Measurements from ENCODE around the gene THEM4. TPM values are rescaled to one million over a fixed set of nuclear protein-coding genes. Genes with fewer than 3 reads are reported as not detected.

The THEM4 gene
- total and polyA plus RNA-seq, 3 experiments from 2014 or later = 31.4 to 77.0 (median 31.7) TPM

GRCh38 chr1:151939779-151940178 is 30.5 kb upstream of the THEM4 start:
- DNase-seq = no peak

GRCh38 chr1:151939141-151939540 is 29.8 kb upstream of the THEM4 start:
- Mint-ChIP-seq H3K9me3 (no peaks in the 10 kb centered on the region), H3K27me3 (peaks cover 4 to 5% of the 10 kb centered on the region in 2 donors), H3K4me3 (no peak overlapping the region), H3K4me1 (peaks cover 15 to 26% (median 17%) of the 10 kb centered on the region in 3 donors), H3K36me3 (no peaks in the 10 kb centered on the region), H3K27ac (peak overlapping the region in 1 of 8 donors; percentile 5)
- Histone ChIP-seq H3K36me3 (ENCODE audit: insufficient read depth, low read length) (no peaks in the 10 kb centered on the region), H3K27ac (ENCODE audit: low read depth, low read length) (no peak overlapping the region), H3K4me1 (ENCODE audit: insufficient read depth, low read length) (peaks cover 2% of the 10 kb centered on the region), H3K27me3 (ENCODE audit: insufficient read depth, low read length, poor library complexity, severe bottlenecking) (no peaks in the 10 kb centered on the region), H3K4me3 (ENCODE audit: low read length) (no peak overlapping the region), H3K9me3 (ENCODE audit: low read length) (no peaks in the 10 kb centered on the region)
- DNase-seq = no peak
- POLR2A ChIA-PET = no interaction called here
- CTCF ChIA-PET = interaction anchor here (1.6 to 11.7 kb wide), 3 partner anchors 29 to 62 kb away, joined by 4 to 153 read pairs (median 12); no protein-coding TSS in a partner anchor

More at GRCh38 chr1:151939779-151940178, 30.5 kb upstream of the THEM4 start:
- Mint-ChIP-seq H3K4me1 (peaks cover 20 to 31% (median 22%) of the 10 kb centered on the region in 3 donors), H3K36me3 (no peaks in the 10 kb centered on the region), H3K4me3 (no peak overlapping the region), H3K9me3 (no peaks in the 10 kb centered on the region), H3K27ac (peak overlapping the region in 1 of 8 donors; percentile 27), H3K27me3 (peaks cover 4 to 5% of the 10 kb centered on the region in 2 donors)
- Histone ChIP-seq H3K9me3 (ENCODE audit: low read length) (no peaks in the 10 kb centered on the region), H3K4me1 (ENCODE audit: insufficient read depth, low read length) (peaks cover 8% of the 10 kb centered on the region), H3K27ac (ENCODE audit: low read depth, low read length) (no peak overlapping the region), H3K36me3 (ENCODE audit: insufficient read depth, low read length) (no peaks in the 10 kb centered on the region), H3K27me3 (ENCODE audit: insufficient read depth, low read length, poor library complexity, severe bottlenecking) (no peaks in the 10 kb centered on the region), H3K4me3 (ENCODE audit: low read length) (no peak overlapping the region)
- POLR2A ChIA-PET = no interaction called here
- CTCF ChIA-PET = interaction anchor here (2.9 to 11.7 kb wide), 2 partner anchors 28 to 61 kb away, joined by 12 to 153 read pairs; no protein-coding TSS in a partner anchor

DNA sequence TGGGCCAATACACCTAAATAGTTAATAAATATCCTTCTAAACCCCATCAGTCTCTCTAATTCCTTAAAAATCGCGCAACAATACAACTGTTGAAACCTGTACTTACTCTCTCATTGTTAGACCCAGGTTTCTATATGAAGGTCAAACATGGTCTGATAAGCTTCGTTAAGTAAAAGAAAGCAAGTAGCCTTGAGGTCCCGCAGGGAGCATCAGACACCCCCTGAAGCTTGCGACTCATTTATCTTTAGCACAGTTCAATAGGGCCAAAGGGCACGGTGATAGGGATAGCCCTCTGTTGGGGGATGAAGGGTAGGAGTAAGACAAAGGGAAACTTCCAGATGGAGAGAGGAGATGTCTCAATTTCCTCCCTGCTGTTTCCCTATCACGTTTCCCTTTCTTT is 27.3 kb upstream of the THEM4 start:
- H3K27ac Mint-ChIP-seq = no peak overlapping the region
- no peaks in the 10 kb centered on the region for H3K27me3 ChIP-seq (ENCODE audit: insufficient read depth, low read length, poor library complexity, severe bottlenecking)
- H3K4me3 Mint-ChIP-seq = no peak overlapping the region
- H3K27me3 Mint-ChIP-seq = peaks cover 4 to 5% of the 10 kb centered on the region in 2 donors
- ChIA-PET CTCF (interaction anchor here (0.6 to 11.7 kb wide), 4 partner anchors 48 to 469 kb away, joined by 3 to 153 read pairs (median 11); no protein-coding TSS in a partner anchor), POLR2A (no interaction called here)
- no peaks in the 10 kb centered on the region for H3K9me3 ChIP-seq (ENCODE audit: low read length)
- no peak overlapping the region for H3K27ac ChIP-seq (ENCODE audit: low read depth, low read length)
- H3K4me1 Mint-ChIP-seq = peaks cover 8 to 15% (median 12%) of the 10 kb centered on the region in 3 donors
- DNase-seq = no peak
- no peaks in the 10 kb centered on the region for H3K36me3 Mint-ChIP-seq
- H3K36me3 ChIP-seq (ENCODE audit: insufficient read depth, low read length) = no peaks in the 10 kb centered on the region
- H3K4me3 ChIP-seq (ENCODE audit: low read length) = no peak overlapping the region
- H3K9me3 Mint-ChIP-seq = no peaks in the 10 kb centered on the region
- H3K4me1 ChIP-seq (ENCODE audit: insufficient read depth, low read length) = no peaks in the 10 kb centered on the region

DNA sequence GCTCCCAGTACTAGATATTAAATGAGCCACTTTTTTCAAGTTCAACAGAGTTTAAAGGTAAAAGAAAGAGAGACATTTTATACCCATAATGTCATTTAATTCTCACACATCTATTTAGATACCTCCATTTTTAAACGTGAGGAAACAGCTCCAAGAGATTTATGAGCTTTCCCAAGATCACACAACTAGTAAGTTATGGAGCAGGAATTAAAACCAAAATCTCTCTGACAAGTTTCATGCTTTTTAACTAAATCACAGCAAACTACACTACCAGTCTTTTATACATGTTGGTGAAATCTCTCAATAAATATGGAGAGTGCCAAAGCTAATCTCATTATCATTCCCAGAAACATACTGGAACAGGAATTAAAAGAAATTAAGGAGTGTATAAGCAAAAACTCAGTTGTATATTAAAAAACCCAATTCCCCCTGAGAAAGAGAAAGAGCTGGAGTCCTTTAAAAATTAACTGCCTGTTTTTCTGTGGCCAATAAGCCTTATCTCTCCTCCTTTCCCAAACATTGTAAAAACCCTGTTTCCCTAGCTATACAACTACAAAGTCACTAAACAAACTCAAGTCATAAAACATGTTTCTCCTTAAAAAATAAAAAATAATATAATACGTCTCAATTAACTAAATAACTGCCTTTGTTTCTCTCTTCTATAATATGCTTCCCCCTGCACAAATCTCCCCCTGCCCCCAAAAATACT is 26.7 kb upstream of the THEM4 start:
- ChIA-PET POLR2A (interaction anchor here (0.7 kb wide), 1 partner anchor 14 kb away, joined by 4 read pairs; no protein-coding TSS in a partner anchor), CTCF (interaction anchor here (0.9 to 11.7 kb wide), 7 partner anchors 14 to 79 kb away, joined by 3 to 153 read pairs (median 4); no protein-coding TSS in a partner anchor)
- DNase-seq = no peak
- peaks cover 2 to 9% (median 8%) of the 10 kb centered on the region in 3 donors for H3K4me1 Mint-ChIP-seq
- H3K4me1 ChIP-seq (ENCODE audit: insufficient read depth, low read length) = no peaks in the 10 kb centered on the region
- H3K27ac ChIP-seq (ENCODE audit: low read depth, low read length) = no peak overlapping the region
- no peaks in the 10 kb centered on the region for H3K9me3 Mint-ChIP-seq
- no peak overlapping the region for H3K4me3 ChIP-seq (ENCODE audit: low read length)
- H3K4me3 Mint-ChIP-seq = no peak overlapping the region
- no peaks in the 10 kb centered on the region for H3K36me3 ChIP-seq (ENCODE audit: insufficient read depth, low read length)
- H3K36me3 Mint-ChIP-seq = no peaks in the 10 kb centered on the region
- no peak overlapping the region for H3K27ac Mint-ChIP-seq
- peaks cover 4 to 5% of the 10 kb centered on the region in 2 donors for H3K27me3 Mint-ChIP-seq
- H3K27me3 ChIP-seq (ENCODE audit: insufficient read depth, low read length, poor library complexity, severe bottlenecking) = no peaks in the 10 kb centered on the region
- H3K9me3 ChIP-seq (ENCODE audit: low read length) = no peaks in the 10 kb centered on the region

- CTCF ChIA-PET = interaction anchor here (0.7 to 11.7 kb wide), 8 partner anchors 15 to 80 kb away, joined by 3 to 153 read pairs (median 5); no protein-coding TSS in a partner anchor
Measured at GRCh38 chr1:151935154-151935553, 25.8 kb upstream of the THEM4 start.

DNA sequence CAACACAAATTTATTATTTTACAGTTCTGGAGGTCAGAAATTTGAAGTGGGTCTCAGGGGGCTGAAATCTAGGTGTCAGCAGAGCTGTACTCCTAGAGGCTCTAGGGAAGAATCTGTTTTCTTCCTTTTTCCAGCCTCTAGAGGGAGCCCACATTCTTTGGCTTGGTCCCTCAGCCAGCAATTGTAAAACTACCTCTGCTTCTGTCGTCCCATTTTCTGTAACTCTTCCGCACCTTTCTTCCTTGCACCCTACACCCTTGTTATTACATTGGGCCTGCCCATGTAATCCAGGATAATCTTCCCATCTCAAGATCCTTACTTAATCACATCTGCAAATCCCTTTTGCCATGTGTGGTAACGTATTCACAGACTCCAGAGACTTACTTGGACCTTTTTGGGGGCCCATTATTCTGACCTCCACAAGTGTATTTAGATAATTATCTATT is 24.8 kb upstream of the THEM4 start:
- ChIA-PET CTCF (interaction anchor here (0.9 to 11.7 kb wide), 13 partner anchors 10 to 79 kb away, joined by 3 to 153 read pairs (median 3); no protein-coding TSS in a partner anchor), POLR2A (no interaction called here)
- H3K27me3 Mint-ChIP-seq = peaks cover 4 to 5% of the 10 kb centered on the region in 2 donors
- Histone ChIP-seq H3K27me3 (ENCODE audit: insufficient read depth, low read length, poor library complexity, severe bottlenecking) (no peaks in the 10 kb centered on the region), H3K9me3 (ENCODE audit: low read length) (no peaks in the 10 kb centered on the region), H3K4me1 (ENCODE audit: insufficient read depth, low read length) (no peaks in the 10 kb centered on the region), H3K36me3 (ENCODE audit: insufficient read depth, low read length) (no peaks in the 10 kb centered on the region), H3K27ac (ENCODE audit: low read depth, low read length) (no peak overlapping the region), H3K4me3 (ENCODE audit: low read length) (no peak overlapping the region)
- H3K4me3 Mint-ChIP-seq = peak overlapping the region in 1 of 7 donors; percentile 23
- peaks cover 2 to 6% (median 3%) of the 10 kb centered on the region in 3 donors for H3K4me1 Mint-ChIP-seq
- peak in 4 of 5 donors; percentile 27 to 66 (median 57) for DNase-seq
- H3K9me3 Mint-ChIP-seq = no peaks in the 10 kb centered on the region
- H3K36me3 Mint-ChIP-seq = no peaks in the 10 kb centered on the region
- H3K27ac Mint-ChIP-seq = peak overlapping the region in 2 of 8 donors; percentile 20 to 72

More at GRCh38 chr1:151935154-151935553, 25.8 kb upstream of the THEM4 start:
- Mint-ChIP-seq H3K9me3 (no peaks in the 10 kb centered on the region), H3K27me3 (peaks cover 4 to 5% of the 10 kb centered on the region in 2 donors), H3K4me3 (no peak overlapping the region), H3K27ac (peak overlapping the region in 2 of 8 donors; percentile 34 to 58), H3K4me1 (peaks cover 2 to 6% (median 3%) of the 10 kb centered on the region in 3 donors), H3K36me3 (no peaks in the 10 kb centered on the region)
- H3K4me3 ChIP-seq (ENCODE audit: low read length) = no peak overlapping the region
- no peaks in the 10 kb centered on the region for H3K4me1 ChIP-seq (ENCODE audit: insufficient read depth, low read length)
- no peak for DNase-seq
- H3K27ac ChIP-seq (ENCODE audit: low read depth, low read length) = no peak overlapping the region
- no peaks in the 10 kb centered on the region for H3K9me3 ChIP-seq (ENCODE audit: low read length)
- no peaks in the 10 kb centered on the region for H3K27me3 ChIP-seq (ENCODE audit: insufficient read depth, low read length, poor library complexity, severe bottlenecking)
- H3K36me3 ChIP-seq (ENCODE audit: insufficient read depth, low read length) = no peaks in the 10 kb centered on the region
- POLR2A ChIA-PET = no interaction called here

DNA sequence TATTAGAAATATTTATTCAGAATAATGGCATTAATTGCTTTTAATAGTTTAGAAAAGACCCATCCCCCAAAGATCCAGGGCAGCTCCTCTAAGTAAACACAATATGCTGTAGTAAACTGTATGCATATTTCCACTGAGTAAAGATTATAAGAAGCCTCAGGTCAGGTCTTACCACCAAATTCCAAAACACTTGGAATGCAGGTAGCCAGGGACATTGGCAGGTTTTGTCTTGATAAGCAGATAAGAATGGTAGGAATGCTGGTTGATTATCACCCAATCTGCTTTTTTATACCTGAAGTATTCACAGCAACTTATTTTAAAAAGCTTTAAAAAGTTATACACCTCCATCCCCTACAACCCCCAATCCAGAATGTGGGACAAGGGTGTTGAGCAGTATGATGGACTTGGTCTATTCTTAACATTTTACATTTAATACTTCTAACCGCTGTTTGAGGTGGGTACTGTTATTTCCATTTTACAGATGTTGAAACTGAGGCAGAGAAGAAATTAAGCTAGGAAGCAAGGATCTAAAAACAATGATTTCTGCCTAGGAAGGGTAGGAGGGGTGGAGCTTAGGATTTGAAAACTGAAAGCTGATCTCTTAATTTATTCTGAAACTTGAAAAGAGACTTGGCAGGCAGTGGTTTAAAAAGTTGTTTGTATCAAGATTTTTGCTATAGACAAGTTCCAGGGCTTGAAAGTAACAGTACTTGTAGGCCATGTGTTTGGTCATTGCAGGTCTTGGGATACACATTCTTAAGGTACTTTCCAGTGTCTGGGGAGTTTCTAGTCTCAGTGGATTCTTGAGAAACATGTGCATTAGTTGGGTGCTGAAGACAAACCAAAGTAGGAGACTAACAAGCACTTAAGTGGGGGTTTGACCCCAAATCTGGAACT is 15.6 kb upstream of the THEM4 start:
- Mint-ChIP-seq H3K4me1 (peaks cover 6 to 13% (median 11%) of the 10 kb centered on the region in 3 donors), H3K27ac (peak overlapping the region in 6 of 8 donors; percentile 11 to 87 (median 33)), H3K27me3 (no peaks in the 10 kb centered on the region), H3K36me3 (no peaks in the 10 kb centered on the region), H3K4me3 (no peak overlapping the region), H3K9me3 (no peaks in the 10 kb centered on the region)
- H3K36me3 ChIP-seq (ENCODE audit: insufficient read depth, low read length) = no peaks in the 10 kb centered on the region
- H3K27me3 ChIP-seq (ENCODE audit: insufficient read depth, low read length, poor library complexity, severe bottlenecking) = no peaks in the 10 kb centered on the region
- ChIA-PET CTCF (interaction anchor here (1.4 to 1.5 kb wide), 2 partner anchors 9 to 34 kb away, joined by 3 to 4 read pairs; no protein-coding TSS in a partner anchor), POLR2A (no interaction called here)
- no peak overlapping the region for H3K4me3 ChIP-seq (ENCODE audit: low read length)
- H3K9me3 ChIP-seq (ENCODE audit: low read length) = no peaks in the 10 kb centered on the region
- no peak for DNase-seq
- H3K4me1 ChIP-seq (ENCODE audit: insufficient read depth, low read length) = peaks cover 10% of the 10 kb centered on the region
- H3K27ac ChIP-seq (ENCODE audit: low read depth, low read length) = no peak overlapping the region
